DOHH2 (cell line): Measurements from ENCODE around the gene USP6NL.

Experiments used
- H3F3A ChIP-seq: fragments of 200-600 bp; sonication (generic), shearing (Covaris generic); 2 replicates; pipeline ENCODE4 v1.6.0; 2016; ENCODE audit warnings: antibody characterized with exemption, mild to moderate bottlenecking; ENCODE audit not compliant: control insufficient read depth, insufficient read depth
- H3K27ac ChIP-seq: fragments of 200-600 bp; sonication (generic); 2 replicates; pipeline ENCODE4 v1.5.1; 2014; ENCODE audit warnings: low read depth, mild to moderate bottlenecking, low read length, moderate library complexity
- H3K27me3 ChIP-seq: fragments of 200-600 bp; sonication (generic); 2 replicates; pipeline ENCODE4 v1.6.1; 2014; ENCODE audit warnings: mild to moderate bottlenecking, low read length, mixed read lengths; ENCODE audit not compliant: control insufficient read depth
- H3K36me3 ChIP-seq: fragments of 200-600 bp; sonication (generic); 2 replicates; pipeline ENCODE4 v1.6.1; 2014; ENCODE audit warnings: mild to moderate bottlenecking, low read length, moderate library complexity, mixed read lengths; ENCODE audit not compliant: control insufficient read depth
- H3K4me1 ChIP-seq: fragments of 200-600 bp; sonication (generic); 2 replicates; pipeline ENCODE4 v1.6.1; 2014; ENCODE audit warnings: mild to moderate bottlenecking, low read length, mixed read lengths; ENCODE audit not compliant: control insufficient read depth
- H3K4me2 ChIP-seq: fragments of 200-600 bp; sonication (generic); 2 replicates; pipeline ENCODE4 v1.6.0; 2014; ENCODE audit warnings: mild to moderate bottlenecking, low read length, moderate library complexity
- H3K4me3 ChIP-seq: fragments of 200-600 bp; sonication (generic); 2 replicates; pipeline ENCODE4 v1.5.1; 2014; ENCODE audit warnings: mild to moderate bottlenecking, low read length, mixed read lengths
- H3K79me2 ChIP-seq: fragments of 200-600 bp; sonication (generic); 2 replicates; pipeline ENCODE4 v1.6.1; 2014; ENCODE audit warnings: mild to moderate bottlenecking, low read length, mixed read lengths; ENCODE audit not compliant: control insufficient read depth
- H3K9me2 ChIP-seq: fragments of 200-600 bp; sonication (generic); replicated peaks from 2 replicates; pipeline ENCODE4 v1.6.1; 2014; ENCODE audit warnings: mild to moderate bottlenecking, low read length, mixed read lengths; ENCODE audit not compliant: control insufficient read depth
- H3K9me3 ChIP-seq: fragments of 200-600 bp; sonication (generic); 2 replicates; pipeline ENCODE4 v1.6.1; 2014; ENCODE audit warnings: antibody characterized with exemption, low read length, mixed read lengths; ENCODE audit not compliant: control insufficient read depth, insufficient read depth
- H4K20me1 ChIP-seq: fragments of 200-600 bp; sonication (generic); 2 replicates; pipeline ENCODE4 v1.6.0; 2014; ENCODE audit warnings: low read depth, mild to moderate bottlenecking, antibody characterized with exemption, low read length, moderate library complexity; ENCODE audit not compliant: control insufficient read depth, insufficient read depth
- CTCF ChIP-seq: fragments of 200-600 bp; sonication (generic); IDR thresholded peaks from one replicate; pipeline ENCODE4 v1.5.1; 2014; ENCODE audit warnings: antibody characterized with exemption, mild to moderate bottlenecking, low read depth, low read length; ENCODE audit not compliant: poor library complexity, severe bottlenecking
- EZH2phosphoT487 ChIP-seq: fragments of 200-600 bp; sonication (generic); IDR thresholded peaks from 2 replicates; pipeline ENCODE4 v1.6.1; 2017; ENCODE audit warnings: borderline replicate concordance, mild to moderate bottlenecking, antibody characterized with exemption, low read length, moderate library complexity, mixed read lengths

Gene USP6NL

GRCh38 chr10:11587722-11588259 lies 23.7 kb downstream of the USP6NL start:
- no peak overlapping the region for H3K27ac ChIP-seq

GRCh38 chr10:11586170-11586569 lies 25.3 kb downstream of the USP6NL start:
- no peak overlapping the region for H3K27ac ChIP-seq
- no peak overlapping the region for H3K4me2 ChIP-seq
- H3K79me2 ChIP-seq, result peaks cover 100% of the 10 kb centered on the region
- no peak overlapping the region for H3K4me3 ChIP-seq
- peaks cover 61% of the 10 kb centered on the region for H3K36me3 ChIP-seq
- TF ChIP-seq EZH2phosphoT487, result no peak
- TF ChIP-seq CTCF, result no peak
- H3K27me3 ChIP-seq, result no peaks in the 10 kb centered on the region
- no peaks in the 10 kb centered on the region for H3K9me3 ChIP-seq
- H3K9me2 ChIP-seq, result no peaks in the 10 kb centered on the region
- peaks cover 51% of the 10 kb centered on the region for H3K4me1 ChIP-seq
- peaks cover 14% of the 10 kb centered on the region for H4K20me1 ChIP-seq
- H3F3A ChIP-seq, result peaks cover 2% of the 10 kb centered on the region

More at GRCh38 chr10:11587722-11588259, 23.7 kb downstream of the USP6NL start:
- Histone ChIP-seq H4K20me1 (peaks cover 14% of the 10 kb centered on the region), H3K4me3 (no peak overlapping the region), H3K36me3 (peaks cover 66% of the 10 kb centered on the region), H3K9me3 (no peaks in the 10 kb centered on the region), H3F3A (peaks cover 2% of the 10 kb centered on the region), H3K9me2 (no peaks in the 10 kb centered on the region), H3K4me2 (no peak overlapping the region), H3K4me1 (peaks cover 47% of the 10 kb centered on the region), H3K27me3 (no peaks in the 10 kb centered on the region), H3K79me2 (peaks cover 100% of the 10 kb centered on the region)
- TF ChIP-seq EZH2phosphoT487 (no peak), CTCF (no peak)

- no peaks in the 10 kb centered on the region for H3K9me3 ChIP-seq
- H3K4me3 ChIP-seq, result no peak overlapping the region
- no peak for TF ChIP-seq CTCF
- TF ChIP-seq EZH2phosphoT487, result no peak
- H3K4me1 ChIP-seq, result peaks cover 56% of the 10 kb centered on the region
- H3K27me3 ChIP-seq, result no peaks in the 10 kb centered on the region
- no peak overlapping the region for H3K27ac ChIP-seq
- H3K36me3 ChIP-seq, result peaks cover 28% of the 10 kb centered on the region
- H3F3A ChIP-seq, result no peaks in the 10 kb centered on the region
- H3K4me2 ChIP-seq, result no peak overlapping the region
- peaks cover 97% of the 10 kb centered on the region for H3K79me2 ChIP-seq
- no peaks in the 10 kb centered on the region for H3K9me2 ChIP-seq
- peaks cover 18% of the 10 kb centered on the region for H4K20me1 ChIP-seq
Observed at GRCh38 chr10:11581213-11581612, 30.2 kb downstream of the USP6NL start.
